Mammary epithelial cell (primary cell): ENCODE data around the gene TRERF1.

Experiments
- EZH2 ChIP-seq: IDR thresholded peaks from 2 replicates; pipeline ENCODE4 v1.6.1; 2012; ENCODE audit warnings: low read length, inconsistent platforms, borderline replicate concordance
- TF ChIP-seq, protein P1 (sequence below), 2 donors: IDR thresholded peaks in 1 of 2; conservative IDR thresholded peaks in 1 of 2; 2 replicates each; pipeline ENCODE4 v1.5.1; 2011 to 2012; ENCODE audit warnings: inconsistent platforms in 2 of 2, low read length in 2 of 2, mild to moderate bottlenecking in 2 of 2, control low read depth in 1 of 2, low read depth in 1 of 2; ENCODE audit not compliant: insufficient read depth in 1 of 2; ENCODE audit errors: extremely low read depth in 1 of 2

DNA sequence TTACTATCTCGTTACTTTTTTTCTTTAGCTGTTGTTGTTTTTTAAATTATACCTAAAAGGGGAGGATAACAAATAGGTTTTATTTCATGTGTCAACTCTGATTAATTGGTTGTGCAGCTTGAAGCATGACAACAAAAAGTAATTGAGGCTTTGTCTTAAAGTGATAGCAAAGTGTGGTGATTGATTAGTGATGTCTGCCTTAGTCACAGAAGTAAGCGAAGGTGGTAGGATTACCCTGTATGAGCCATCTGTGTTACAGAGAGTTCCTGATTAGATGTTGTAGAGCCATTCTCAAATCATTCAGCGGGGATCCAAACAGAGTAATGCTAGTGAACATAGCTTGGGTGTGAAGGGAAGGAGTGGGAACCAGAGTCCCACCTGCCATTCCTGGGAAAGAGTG is 219.7 kb downstream of the TRERF1 start:
- TF ChIP-seq, protein P1, sequence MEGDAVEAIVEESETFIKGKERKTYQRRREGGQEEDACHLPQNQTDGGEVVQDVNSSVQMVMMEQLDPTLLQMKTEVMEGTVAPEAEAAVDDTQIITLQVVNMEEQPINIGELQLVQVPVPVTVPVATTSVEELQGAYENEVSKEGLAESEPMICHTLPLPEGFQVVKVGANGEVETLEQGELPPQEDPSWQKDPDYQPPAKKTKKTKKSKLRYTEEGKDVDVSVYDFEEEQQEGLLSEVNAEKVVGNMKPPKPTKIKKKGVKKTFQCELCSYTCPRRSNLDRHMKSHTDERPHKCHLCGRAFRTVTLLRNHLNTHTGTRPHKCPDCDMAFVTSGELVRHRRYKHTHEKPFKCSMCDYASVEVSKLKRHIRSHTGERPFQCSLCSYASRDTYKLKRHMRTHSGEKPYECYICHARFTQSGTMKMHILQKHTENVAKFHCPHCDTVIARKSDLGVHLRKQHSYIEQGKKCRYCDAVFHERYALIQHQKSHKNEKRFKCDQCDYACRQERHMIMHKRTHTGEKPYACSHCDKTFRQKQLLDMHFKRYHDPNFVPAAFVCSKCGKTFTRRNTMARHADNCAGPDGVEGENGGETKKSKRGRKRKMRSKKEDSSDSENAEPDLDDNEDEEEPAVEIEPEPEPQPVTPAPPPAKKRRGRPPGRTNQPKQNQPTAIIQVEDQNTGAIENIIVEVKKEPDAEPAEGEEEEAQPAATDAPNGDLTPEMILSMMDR (conservative IDR thresholded peaks at IDR 0.05 in 1 of 2, IDR thresholded peaks at IDR 0.05 in 1 of 2; ENCODE audit: extremely low read depth in 1 of 2, insufficient read depth in 1 of 2, low read depth in 1 of 2, low read length in 2 of 2) = no peak
- no peak for TF ChIP-seq EZH2
